VCaP (cell line): ENCODE data around the gene CNOT2.

Experiments
- H3K27ac ChIP-seq: fragments of 450-650 bp; 2 replicates; pipeline ENCODE4 v1.5.1; 2017
- TF ChIP-seq, protein P1 (sequence below): fragments of 450-650 bp; conservative IDR thresholded peaks from 2 replicates; pipeline ENCODE4 v1.5.1; 2017; ENCODE audit warnings: mild to moderate bottlenecking, moderate library complexity

The CNOT2 gene

DNA sequence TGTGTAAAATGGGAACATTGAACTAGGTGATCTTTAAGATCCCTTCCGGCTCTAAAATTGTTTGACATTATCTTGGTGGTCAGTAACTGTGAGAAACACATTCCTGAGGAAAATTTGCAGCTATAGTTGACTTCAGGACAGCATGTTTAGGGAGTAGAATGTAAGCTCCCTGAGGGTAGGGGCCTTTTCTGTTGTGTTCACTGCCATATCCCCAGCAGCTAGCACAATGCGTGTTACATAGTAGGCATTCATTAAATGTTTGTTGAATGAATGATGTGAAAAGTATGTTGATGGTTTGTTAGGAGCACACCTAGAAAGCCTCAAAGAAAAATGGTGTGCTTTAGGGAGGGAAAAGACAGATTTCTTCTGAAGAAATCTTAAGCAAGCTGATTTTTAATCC, 84.3 kb downstream of the CNOT2 start:
- no peak overlapping the region for H3K27ac ChIP-seq
- TF ChIP-seq, protein P1, sequence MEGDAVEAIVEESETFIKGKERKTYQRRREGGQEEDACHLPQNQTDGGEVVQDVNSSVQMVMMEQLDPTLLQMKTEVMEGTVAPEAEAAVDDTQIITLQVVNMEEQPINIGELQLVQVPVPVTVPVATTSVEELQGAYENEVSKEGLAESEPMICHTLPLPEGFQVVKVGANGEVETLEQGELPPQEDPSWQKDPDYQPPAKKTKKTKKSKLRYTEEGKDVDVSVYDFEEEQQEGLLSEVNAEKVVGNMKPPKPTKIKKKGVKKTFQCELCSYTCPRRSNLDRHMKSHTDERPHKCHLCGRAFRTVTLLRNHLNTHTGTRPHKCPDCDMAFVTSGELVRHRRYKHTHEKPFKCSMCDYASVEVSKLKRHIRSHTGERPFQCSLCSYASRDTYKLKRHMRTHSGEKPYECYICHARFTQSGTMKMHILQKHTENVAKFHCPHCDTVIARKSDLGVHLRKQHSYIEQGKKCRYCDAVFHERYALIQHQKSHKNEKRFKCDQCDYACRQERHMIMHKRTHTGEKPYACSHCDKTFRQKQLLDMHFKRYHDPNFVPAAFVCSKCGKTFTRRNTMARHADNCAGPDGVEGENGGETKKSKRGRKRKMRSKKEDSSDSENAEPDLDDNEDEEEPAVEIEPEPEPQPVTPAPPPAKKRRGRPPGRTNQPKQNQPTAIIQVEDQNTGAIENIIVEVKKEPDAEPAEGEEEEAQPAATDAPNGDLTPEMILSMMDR, result no peak

DNA sequence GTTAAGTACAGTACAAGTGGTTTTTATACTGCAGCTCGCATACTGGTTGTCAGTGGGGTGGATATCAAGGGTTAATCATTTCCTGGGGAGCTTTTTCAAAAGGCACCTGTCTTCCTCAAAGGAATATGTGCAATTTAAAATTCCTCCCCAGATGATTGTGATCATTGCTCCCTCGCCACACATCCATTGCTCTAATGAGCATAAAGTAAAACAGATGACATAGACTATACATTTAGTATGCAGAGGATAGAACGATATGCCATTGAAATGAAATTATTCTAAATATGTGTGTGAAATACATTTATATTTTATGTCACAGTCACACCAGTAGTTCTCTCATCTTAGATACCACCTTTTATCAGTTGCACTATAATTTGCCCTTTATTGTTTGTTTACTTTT, 86.5 kb downstream of the CNOT2 start:
- TF ChIP-seq, protein P1, result no peak
- no peak overlapping the region for H3K27ac ChIP-seq

DNA sequence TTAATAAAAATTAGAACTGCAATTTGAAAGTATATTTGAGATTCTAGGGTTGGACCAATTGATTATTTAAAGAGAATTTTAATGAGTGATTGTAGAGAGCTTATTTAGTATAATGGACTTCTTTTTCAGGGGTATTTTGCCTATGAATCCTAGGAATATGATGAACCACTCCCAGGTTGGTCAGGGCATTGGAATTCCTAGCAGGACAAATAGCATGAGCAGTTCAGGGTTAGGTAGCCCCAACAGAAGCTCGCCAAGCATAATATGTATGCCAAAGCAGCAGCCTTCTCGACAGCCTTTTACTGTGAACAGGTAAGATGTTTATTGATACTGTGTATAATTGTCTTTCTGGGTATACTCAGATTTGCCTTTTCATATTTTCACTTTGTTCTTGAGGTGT, 86.9 kb downstream of the CNOT2 start:
- TF ChIP-seq, protein P1, result no peak
- no peak overlapping the region for H3K27ac ChIP-seq

DNA sequence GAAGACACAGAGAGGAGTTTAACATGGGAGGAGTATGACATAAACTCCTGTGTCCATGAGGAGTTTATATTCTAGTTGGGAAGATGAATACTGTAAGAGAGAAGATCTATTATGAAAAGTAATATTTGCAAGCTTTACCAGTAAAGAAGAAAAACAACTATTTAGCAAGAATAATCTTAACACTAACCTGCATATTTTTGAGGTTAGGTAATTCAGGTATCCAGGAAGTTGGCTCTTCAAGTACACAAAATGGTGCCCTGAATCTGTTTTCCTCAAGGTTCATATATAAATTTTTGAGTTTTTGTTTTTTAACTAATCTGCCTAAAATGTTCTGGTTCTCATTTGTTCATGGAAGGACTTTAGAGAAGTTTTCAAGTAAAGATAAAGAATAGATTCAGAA, 89.0 kb downstream of the CNOT2 start:
- no peak overlapping the region for H3K27ac ChIP-seq
- TF ChIP-seq, protein P1, result no peak

DNA sequence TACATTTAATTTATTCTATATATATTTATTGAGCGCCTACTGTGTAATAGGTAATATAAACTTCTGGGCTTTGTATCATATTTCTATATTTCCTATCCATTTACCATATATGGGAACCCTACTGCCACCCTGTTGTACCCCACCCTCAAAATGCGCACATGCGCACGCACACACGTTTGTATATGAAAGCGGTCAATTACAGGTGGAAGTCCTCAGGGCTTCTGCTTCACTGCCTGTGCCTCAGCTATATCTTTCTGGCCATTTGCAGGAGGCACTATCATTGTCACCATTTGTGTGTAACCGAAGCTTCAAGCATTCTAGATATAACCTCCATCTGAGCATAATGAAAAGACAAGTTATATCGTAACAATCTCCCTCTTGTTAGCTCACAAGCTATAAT, 91.5 kb downstream of the CNOT2 start:
- TF ChIP-seq, protein P1, result no peak

DNA sequence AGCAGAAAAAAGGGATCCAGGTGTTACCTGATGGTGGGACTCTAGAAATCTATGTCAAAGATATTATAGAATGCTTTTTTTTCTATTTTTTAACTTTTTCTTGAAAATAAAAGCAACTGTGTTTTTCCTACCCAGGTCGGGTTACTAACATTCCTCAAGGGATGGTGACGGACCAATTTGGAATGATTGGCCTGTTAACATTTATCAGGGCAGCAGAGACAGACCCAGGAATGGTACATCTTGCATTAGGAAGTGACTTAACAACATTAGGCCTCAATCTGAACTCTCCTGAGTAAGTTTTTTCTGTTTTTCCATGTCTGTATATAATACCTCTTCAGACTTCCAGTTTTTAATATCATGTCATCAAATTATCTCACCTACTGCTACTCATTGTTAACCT, 95.3 kb downstream of the CNOT2 start:
- TF ChIP-seq, protein P1, result no peak
- H3K27ac ChIP-seq, result no peak overlapping the region

More for the DNA sequence above, 91.5 kb downstream of the CNOT2 start:
- no peak overlapping the region for H3K27ac ChIP-seq

DNA sequence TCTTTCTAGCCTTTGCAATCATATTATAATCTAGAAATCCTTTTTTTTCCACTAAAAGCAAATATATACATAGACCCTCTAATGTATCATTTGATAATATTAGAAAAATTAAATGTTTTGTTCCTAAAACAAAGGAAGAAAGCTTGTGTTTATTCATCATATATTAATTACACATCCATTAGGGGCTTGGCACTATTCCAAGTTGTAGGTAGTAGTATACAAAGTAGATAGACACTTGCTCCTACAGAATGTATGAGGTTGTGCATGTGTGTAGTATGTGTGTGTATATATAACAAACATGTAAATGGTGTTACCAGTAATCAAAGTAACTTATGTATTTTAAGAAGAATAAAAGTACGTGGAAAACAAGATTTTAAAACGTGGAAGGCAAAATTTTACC, 107.8 kb downstream of the CNOT2 start:
- TF ChIP-seq, protein P1, result no peak
- H3K27ac ChIP-seq, result no peak overlapping the region
